ENCODE data around the gene PRKCZ. TPM values are rescaled to one million over a fixed set of nuclear protein-coding genes. Genes with fewer than 3 reads are reported as not detected.

PRKCZ gene
- total and polyA plus RNA-seq, 9 of the 15 experiments (the other 6 are each of a cell fraction or from before 2014, with no cell fraction given): 0.07 to 3.1 (median 1.3) TPM

GRCh38 chr1:2193514-2194281 lies 143.5 kb downstream of the PRKCZ start:
- FAIRE-seq (no peak), DNase-seq (ENCODE audit: extremely low read depth in 1 of 4, low spot score in 3 of 4) (peak in 2 of 4 experiments; percentile 14 to 55), ATAC-seq (no peak)
- 14% methylated on average over 42 of the region's 44 CpGs for WGBS (ENCODE audit: insufficient coverage, low coverage, missing lambda C conversion rate)
- TSS peak; percentile 55 for BruUV-seq (replicated peaks)
- H3K4me3 ChIP-seq: peak overlapping the region; percentile 54
- in situ Hi-C loops (cut with MboI): loop anchor here (10.0 to 25.0 kb wide), 2 partner anchors 181 to 344 kb away; partner anchors contain the start of genes HES5 and PANK4
- intact Hi-C loops (cut with micrococcal nuclease): loop anchor here (10.0 kb wide), 1 partner anchor 351 kb away; no protein-coding TSS in a partner anchor
- H3K4me2 ChIP-seq (ENCODE audit: insufficient read depth, low read length): peak overlapping the region; percentile 79
- H3K79me2 ChIP-seq (ENCODE audit: control insufficient read depth, insufficient read depth, low read length): peaks cover 43% of the 10 kb centered on the region
- CTCF ChIA-PET (ENCODE audit: low intra/inter-chr PET ratio): interaction anchor here (3.6 kb wide), 1 partner anchor 188 kb away, joined by 44 read pairs; no protein-coding TSS in a partner anchor
- peaks cover 43 to 90% of the 10 kb centered on the region in 2 experiments for H3K4me1 ChIP-seq (replicated peaks in 1 of 2; ENCODE audit: control insufficient read depth in 2 of 2, insufficient read depth in 2 of 2, low read length in 2 of 2)
- peak overlapping the region; percentile 68 for H3K27ac ChIP-seq (ENCODE audit: extremely low read depth, low read depth, low read length)
- H2AFZ ChIP-seq (ENCODE audit: low read depth, low read length): peak overlapping the region; percentile 73
- no peaks in the 10 kb centered on the region for H4K20me1 ChIP-seq (replicated peaks; ENCODE audit: control insufficient read depth, insufficient read depth, low read length)
- no peaks in the 10 kb centered on the region for H3K9me3 ChIP-seq (replicated peaks; ENCODE audit: control insufficient read depth, insufficient read depth, low read depth, low read length)
- POLR2A ChIA-PET: interaction anchor here (0.6 to 2.4 kb wide), 5 partner anchors 10 to 185 kb away, joined by 3 to 8 read pairs (median 3); no protein-coding TSS in a partner anchor
- H3K9me1 ChIP-seq (ENCODE audit: control insufficient read depth, insufficient read depth, low read length): no peaks in the 10 kb centered on the region
- peaks cover 26% of the 10 kb centered on the region for H3K36me3 ChIP-seq (ENCODE audit: control insufficient read depth, insufficient read depth, low read length)
- H3K27me3 ChIP-seq (ENCODE audit: control insufficient read depth in 2 of 2, insufficient read depth in 2 of 2, low read length in 2 of 2): no peaks in the 10 kb centered on the region
- H3K9ac ChIP-seq (ENCODE audit: insufficient read depth in 1 of 2, low read depth in 2 of 2, low read length in 2 of 2): peak overlapping the region; percentile 77 to 95
- TF ChIP-seq KDM2B (CRISPR knock-in tag; IDR thresholded peaks at IDR 0.05) (0 out of 2 replicates have a peak, but pooled peaks have one; percentile 7), EP400 (IDR thresholded peaks at IDR 0.05) (peak; percentile 24; the same call in 1 of the 2 replicates), STAG1 (CRISPR knock-in tag; IDR thresholded peaks at IDR 0.05; ENCODE audit: borderline replicate concordance) (peak; percentile 20; the same call in 1 of the 2 replicates), RBFOX2 (IDR thresholded peaks at IDR 0.05; ENCODE audit: low read depth, low read length) (peak; percentile 67), ZNF583 (CRISPR knock-in tag; IDR thresholded peaks at IDR 0.05) (no peak), ADNP (tag; IDR thresholded peaks at IDR 0.05) (no peak), TFE3 (CRISPR knock-in tag; IDR thresholded peaks at IDR 0.05) (peak; percentile 28), DDX20 (tag; IDR thresholded peaks at IDR 0.05; ENCODE audit: low read depth) (no peak), ZMIZ1 (IDR thresholded peaks at IDR 0.05; ENCODE audit: low read depth in 2 of 2, low read length in 2 of 2) (no peak), ZNF584 (CRISPR knock-in tag; IDR thresholded peaks at IDR 0.05; ENCODE audit: low read depth) (no peak), NR3C1 (CRISPR knock-in tag; IDR thresholded peaks at IDR 0.05) (peak; percentile 29; the same call in 1 of the 2 replicates), KAT2B (IDR thresholded peaks at IDR 0.05; ENCODE audit: low read depth, low read length) (no peak), FOXA3 (CRISPR knock-in tag; conservative IDR thresholded peaks at IDR 0.05 in 1 of 2, IDR thresholded peaks at IDR 0.05 in 1 of 2) (no peak), ETV1 (tag; conservative IDR thresholded peaks at IDR 0.05; ENCODE audit: low read depth) (no peak), ZFX (CRISPR knock-in tag; IDR thresholded peaks at IDR 0.05) (peak; percentile 72), NUFIP1 (IDR thresholded peaks at IDR 0.05; ENCODE audit: partially characterized antibody) (no peak), MIER1 (IDR thresholded peaks at IDR 0.05; ENCODE audit: low read depth) (no peak)
